Thyroid gland (tissue), 4 donors: ENCODE results near the gene ZNF423. TPM values are rescaled to one million over a fixed set of nuclear protein-coding genes. Genes with fewer than 3 reads are reported as not detected.

Source experiments
- DNase-seq, 2 donors: peaks; one replicate each; pipeline ENCODE4 v3.0.0-alpha.2; 2019
- H3K27ac ChIP-seq, 3 donors: fragments of 200-600 bp; sonication (generic); 1 replicate in 2 of 3; 2 replicates in 1 of 3; pipeline ENCODE4 v1.5.1; 2016 to 2019; ENCODE audit warnings: mild to moderate bottlenecking in 1 of 3, moderate library complexity in 1 of 3
- H3K27me3 ChIP-seq: fragments of 200-600 bp; sonication (generic); one replicate; pipeline ENCODE4 v1.5.1; 2019
- H3K36me3 ChIP-seq, 2 donors: fragments of 200-600 bp; sonication (generic); one replicate each; pipeline ENCODE4 v1.5.1; 2016 to 2019
- H3K4me1 ChIP-seq, 2 donors: fragments of 200-600 bp; sonication (generic); one replicate each; pipeline ENCODE4 v1.5.1; 2017 to 2019
- H3K4me3 ChIP-seq, 3 donors: fragments of 200-600 bp; sonication (generic); replicated peaks in 1 of 3; 1 replicate in 2 of 3; 2 replicates in 1 of 3; pipeline ENCODE4 v1.5.1; 2016; ENCODE audit warnings: mild to moderate bottlenecking in 1 of 3
- H3K9me3 ChIP-seq: fragments of 200-600 bp; sonication (generic); one replicate; pipeline ENCODE4 v1.5.1; 2017
- CTCF ChIP-seq, 6 experiments: fragments of 200-600 bp in 3 of 6; fragments of 450-650 bp in 3 of 6; sonication (generic) in 3 of 6; IDR thresholded peaks; one replicate each; pipeline ENCODE4 v1.5.1; 2016 to 2019; ENCODE audit warnings: antibody characterized with exemption in 6 of 6, mild to moderate bottlenecking in 2 of 6, inconsistent platforms in 1 of 6, moderate library complexity in 1 of 6
- POLR2A ChIP-seq, 2 donors: fragments of 450-650 bp; IDR thresholded peaks; one replicate each; pipeline ENCODE4 v1.6.1; 2017; ENCODE audit warnings: antibody characterized with exemption in 2 of 2, mild to moderate bottlenecking in 2 of 2, moderate library complexity in 1 of 2
- WGBS, 2 donors: methylation state at CpG; one replicate each; pipeline ENCODE4 v1.1.5; 2017; 5-methylcytosine and 5-hydroxymethylcytosine counted together
- intact Hi-C: fragments of 100-400 bp; cut with DNase I; formaldehyde crosslinking; loops from one replicate; pipeline ENCODE4 v1.15.1; 2023
- total RNA-seq, 4 donors: library from RNA; depleted of rRNA; stranded (reverse); fragments of >200 nt; gene quantifications; one replicate each; pipeline ENCODE4 v1.2.3, GENCODE V29; 2016

ZNF423 gene
- total RNA-seq, 4 donors from 2014 or later: 7.4 to 10.0 (median 8.5) TPM

GRCh38 chr16:49696414-49697101 is 159.4 kb downstream of the ZNF423 start:
- no peak for TF ChIP-seq POLR2A (IDR thresholded peaks at IDR 0.05)
- TF ChIP-seq CTCF (IDR thresholded peaks at IDR 0.05): no peak
- intact Hi-C loops: no loop called here
- H3K27me3 ChIP-seq: no peaks in the 10 kb centered on the region
- 81 to 85% methylated on average over 6 to 8 of the region's 14 CpGs for WGBS, 2 donors
- H3K4me1 ChIP-seq: peaks cover 15 to 23% of the 10 kb centered on the region in 2 donors
- no peak overlapping the region for H3K4me3 ChIP-seq
- H3K36me3 ChIP-seq: no peaks in the 10 kb centered on the region
- no peak for DNase-seq
- no peaks in the 10 kb centered on the region for H3K9me3 ChIP-seq
- no peak overlapping the region for H3K27ac ChIP-seq

- TF ChIP-seq POLR2A (IDR thresholded peaks at IDR 0.05) (no peak), CTCF (IDR thresholded peaks at IDR 0.05) (no peak)
- DNase-seq: no peak
- 95 to 96% methylated on average over 5 of the region's 5 CpGs for WGBS, 2 donors
These were observed 160.0 kb downstream of the ZNF423 start for GRCh38 chr16:49695782-49696413.

GRCh38 chr16:49693445-49693844 is 162.5 kb downstream of the ZNF423 start:
- Histone ChIP-seq H3K36me3 (no peaks in the 10 kb centered on the region), H3K27me3 (no peaks in the 10 kb centered on the region), H3K4me1 (no peaks in the 10 kb centered on the region), H3K9me3 (no peaks in the 10 kb centered on the region), H3K27ac (no peak overlapping the region), H3K4me3 (no peak overlapping the region)
- intact Hi-C loops: no loop called here
- WGBS, 2 donors: 75 to 82% methylated on average over 5 of the region's 5 CpGs
- TF ChIP-seq CTCF (IDR thresholded peaks at IDR 0.05) (no peak), POLR2A (IDR thresholded peaks at IDR 0.05) (no peak)
- no peak for DNase-seq

More at GRCh38 chr16:49695782-49696413, 160.0 kb downstream of the ZNF423 start:
- Histone ChIP-seq H3K36me3 (no peaks in the 10 kb centered on the region), H3K9me3 (no peaks in the 10 kb centered on the region), H3K4me3 (no peak overlapping the region), H3K27ac (no peak overlapping the region), H3K4me1 (peaks cover 8 to 16% of the 10 kb centered on the region in 2 donors), H3K27me3 (no peaks in the 10 kb centered on the region)
- intact Hi-C loops: no loop called here

- H3K36me3 ChIP-seq: no peaks in the 10 kb centered on the region
- 87 to 88% methylated on average over 13 of the region's 13 CpGs for WGBS, 2 donors
- no peak for TF ChIP-seq CTCF (IDR thresholded peaks at IDR 0.05)
- no peak for TF ChIP-seq POLR2A (IDR thresholded peaks at IDR 0.05)
- no peak overlapping the region for H3K4me3 ChIP-seq
- no peaks in the 10 kb centered on the region for H3K27me3 ChIP-seq
- intact Hi-C loops: no loop called here
- DNase-seq: no peak
- no peak overlapping the region for H3K27ac ChIP-seq
- H3K4me1 ChIP-seq: no peaks in the 10 kb centered on the region
- no peaks in the 10 kb centered on the region for H3K9me3 ChIP-seq
These were observed 165.1 kb downstream of the ZNF423 start for GRCh38 chr16:49690778-49691177.

- Histone ChIP-seq H3K36me3 (no peaks in the 10 kb centered on the region), H3K9me3 (no peaks in the 10 kb centered on the region), H3K4me3 (no peak overlapping the region), H3K4me1 (no peaks in the 10 kb centered on the region), H3K27ac (no peak overlapping the region), H3K27me3 (no peaks in the 10 kb centered on the region)
- DNase-seq: no peak
- intact Hi-C loops: no loop called here
- whole genome bisulfite sequencing, 2 donors: 87% methylated on average over 16 of the region's 16 CpGs
- TF ChIP-seq POLR2A (IDR thresholded peaks at IDR 0.05) (no peak), CTCF (IDR thresholded peaks at IDR 0.05) (no peak)
These were observed 167.7 kb downstream of the ZNF423 start for GRCh38 chr16:49688036-49688697.
